HepG2 (cell line): ENCODE results near the gene TDRD10. TPM values are rescaled to one million over a fixed set of nuclear protein-coding genes. Genes with fewer than 3 reads are reported as not detected.

Experiments
- BHLHE40 ChIP-seq: IDR thresholded peaks from 2 replicates; pipeline ENCODE4 v1.6.1; 2011; ENCODE audit warnings: low read length, improper control_type of control experiment
- CEBPZ ChIP-seq: IDR thresholded peaks from 2 replicates; pipeline ENCODE4 v1.6.1; 2012; ENCODE audit warnings: low read length, improper control_type of control experiment
- NFKBIZ ChIP-seq: IDR thresholded peaks from 2 replicates; pipeline ENCODE4 v1.6.1; 2018; ENCODE audit warnings: missing genetic modification reagents, missing compliant biosample characterization
- RXRB ChIP-seq: IDR thresholded peaks from 2 replicates; pipeline ENCODE4 v1.6.1; 2016; ENCODE audit warnings: borderline replicate concordance, missing genetic modification reagents, missing compliant biosample characterization
- SIN3B ChIP-seq: fragments of 150-350 bp; IDR thresholded peaks from 2 replicates; pipeline ENCODE4 v1.6.1; 2014; ENCODE audit warnings: low read length
- SP2 ChIP-seq: sonication (generic); formaldehyde crosslinking; IDR thresholded peaks from 2 replicates; pipeline ENCODE4 v1.5.1; 2020; ENCODE audit warnings: mild to moderate bottlenecking, missing genetic modification reagents
- TBP ChIP-seq: sonication (generic); formaldehyde crosslinking; IDR thresholded peaks from 2 replicates; pipeline ENCODE4 v1.5.0; 2020; ENCODE audit warnings: missing genetic modification reagents
- TFE3 ChIP-seq: IDR thresholded peaks from 2 replicates; pipeline ENCODE4 v1.6.1; 2016
- ZNF205 ChIP-seq: IDR thresholded peaks from 2 replicates; pipeline ENCODE4 v1.6.1; 2018; ENCODE audit warnings: missing biosample characterization, missing genetic modification reagents
- ZNF589 ChIP-seq: sonication (generic); formaldehyde crosslinking; conservative IDR thresholded peaks from 2 replicates; pipeline ENCODE4 v1.8.0; 2022; ENCODE audit warnings: mild to moderate bottlenecking, moderate library complexity, missing genetic modification reagents
- ZNF616 ChIP-seq: sonication (generic); formaldehyde crosslinking; IDR thresholded peaks from 2 replicates; pipeline ENCODE4 v1.5.0; 2020; ENCODE audit warnings: low read depth, mild to moderate bottlenecking, missing genetic modification reagents
- polyA plus RNA-seq, 8 experiments: library from polyadenylated mRNA; depleted of rRNA in 3 of 8; stranded (reverse) in 7 of 8; unstranded in 1 of 8; fragments of >200 nt; fragmentation: Illumina TruSeq in 4 of 8; extraction: Trizol in 4 of 8; gene quantifications; 2 replicates each; pipeline versions ENCODE4 v1.2.1 to v1.2.3, GENCODE V29; 2011 to 2016; ENCODE audit warnings: low read depth in 4 of 8, missing spikeins in 1 of 8, mixed read lengths in 1 of 8; ENCODE audit not compliant: insufficient read depth in 1 of 8
- total RNA-seq, 5 experiments: library from RNA; depleted of rRNA; stranded (reverse); fragments of >200 nt; fragmentation: Illumina TruSeq; extraction: Trizol; gene quantifications; 2 replicates each; pipeline ENCODE4 v1.2.3, GENCODE V29; 2016; ENCODE audit warnings: low read depth in 1 of 5
- TF ChIP-seq, protein P1 (sequence below): IDR thresholded peaks from 2 replicates; pipeline ENCODE4 v1.6.1; 2016; ENCODE audit warnings: low read depth, missing genetic modification reagents, missing compliant biosample characterization
- TF ChIP-seq, protein P2 (sequence below): sonication (generic); formaldehyde crosslinking; IDR thresholded peaks from 2 replicates; pipeline ENCODE4 v1.4.0; 2020; ENCODE audit warnings: missing genetic modification reagents, mild to moderate bottlenecking, borderline replicate concordance

TDRD10 gene
- total and polyA plus RNA-seq, 2 of the 13 experiments (the other 11 are each of a cell fraction or from before 2014, with no cell fraction given) = not detected

- 0 out of 2 replicates have a peak, but pooled peaks have one; percentile 42 for TF ChIP-seq TFE3 (CRISPR knock-in tag)
- TF ChIP-seq, protein P1, sequence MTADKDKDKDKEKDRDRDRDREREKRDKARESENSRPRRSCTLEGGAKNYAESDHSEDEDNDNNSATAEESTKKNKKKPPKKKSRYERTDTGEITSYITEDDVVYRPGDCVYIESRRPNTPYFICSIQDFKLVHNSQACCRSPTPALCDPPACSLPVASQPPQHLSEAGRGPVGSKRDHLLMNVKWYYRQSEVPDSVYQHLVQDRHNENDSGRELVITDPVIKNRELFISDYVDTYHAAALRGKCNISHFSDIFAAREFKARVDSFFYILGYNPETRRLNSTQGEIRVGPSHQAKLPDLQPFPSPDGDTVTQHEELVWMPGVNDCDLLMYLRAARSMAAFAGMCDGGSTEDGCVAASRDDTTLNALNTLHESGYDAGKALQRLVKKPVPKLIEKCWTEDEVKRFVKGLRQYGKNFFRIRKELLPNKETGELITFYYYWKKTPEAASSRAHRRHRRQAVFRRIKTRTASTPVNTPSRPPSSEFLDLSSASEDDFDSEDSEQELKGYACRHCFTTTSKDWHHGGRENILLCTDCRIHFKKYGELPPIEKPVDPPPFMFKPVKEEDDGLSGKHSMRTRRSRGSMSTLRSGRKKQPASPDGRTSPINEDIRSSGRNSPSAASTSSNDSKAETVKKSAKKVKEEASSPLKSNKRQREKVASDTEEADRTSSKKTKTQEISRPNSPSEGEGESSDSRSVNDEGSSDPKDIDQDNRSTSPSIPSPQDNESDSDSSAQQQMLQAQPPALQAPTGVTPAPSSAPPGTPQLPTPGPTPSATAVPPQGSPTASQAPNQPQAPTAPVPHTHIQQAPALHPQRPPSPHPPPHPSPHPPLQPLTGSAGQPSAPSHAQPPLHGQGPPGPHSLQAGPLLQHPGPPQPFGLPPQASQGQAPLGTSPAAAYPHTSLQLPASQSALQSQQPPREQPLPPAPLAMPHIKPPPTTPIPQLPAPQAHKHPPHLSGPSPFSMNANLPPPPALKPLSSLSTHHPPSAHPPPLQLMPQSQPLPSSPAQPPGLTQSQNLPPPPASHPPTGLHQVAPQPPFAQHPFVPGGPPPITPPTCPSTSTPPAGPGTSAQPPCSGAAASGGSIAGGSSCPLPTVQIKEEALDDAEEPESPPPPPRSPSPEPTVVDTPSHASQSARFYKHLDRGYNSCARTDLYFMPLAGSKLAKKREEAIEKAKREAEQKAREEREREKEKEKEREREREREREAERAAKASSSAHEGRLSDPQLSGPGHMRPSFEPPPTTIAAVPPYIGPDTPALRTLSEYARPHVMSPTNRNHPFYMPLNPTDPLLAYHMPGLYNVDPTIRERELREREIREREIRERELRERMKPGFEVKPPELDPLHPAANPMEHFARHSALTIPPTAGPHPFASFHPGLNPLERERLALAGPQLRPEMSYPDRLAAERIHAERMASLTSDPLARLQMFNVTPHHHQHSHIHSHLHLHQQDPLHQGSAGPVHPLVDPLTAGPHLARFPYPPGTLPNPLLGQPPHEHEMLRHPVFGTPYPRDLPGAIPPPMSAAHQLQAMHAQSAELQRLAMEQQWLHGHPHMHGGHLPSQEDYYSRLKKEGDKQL (CRISPR knock-in tag) = no peak
- 0 out of 2 replicates have a peak, but pooled peaks have one; percentile 23 for TF ChIP-seq ZNF205 (CRISPR knock-in tag)
- TF ChIP-seq SIN3B = no peak
- TF ChIP-seq, protein P2, sequence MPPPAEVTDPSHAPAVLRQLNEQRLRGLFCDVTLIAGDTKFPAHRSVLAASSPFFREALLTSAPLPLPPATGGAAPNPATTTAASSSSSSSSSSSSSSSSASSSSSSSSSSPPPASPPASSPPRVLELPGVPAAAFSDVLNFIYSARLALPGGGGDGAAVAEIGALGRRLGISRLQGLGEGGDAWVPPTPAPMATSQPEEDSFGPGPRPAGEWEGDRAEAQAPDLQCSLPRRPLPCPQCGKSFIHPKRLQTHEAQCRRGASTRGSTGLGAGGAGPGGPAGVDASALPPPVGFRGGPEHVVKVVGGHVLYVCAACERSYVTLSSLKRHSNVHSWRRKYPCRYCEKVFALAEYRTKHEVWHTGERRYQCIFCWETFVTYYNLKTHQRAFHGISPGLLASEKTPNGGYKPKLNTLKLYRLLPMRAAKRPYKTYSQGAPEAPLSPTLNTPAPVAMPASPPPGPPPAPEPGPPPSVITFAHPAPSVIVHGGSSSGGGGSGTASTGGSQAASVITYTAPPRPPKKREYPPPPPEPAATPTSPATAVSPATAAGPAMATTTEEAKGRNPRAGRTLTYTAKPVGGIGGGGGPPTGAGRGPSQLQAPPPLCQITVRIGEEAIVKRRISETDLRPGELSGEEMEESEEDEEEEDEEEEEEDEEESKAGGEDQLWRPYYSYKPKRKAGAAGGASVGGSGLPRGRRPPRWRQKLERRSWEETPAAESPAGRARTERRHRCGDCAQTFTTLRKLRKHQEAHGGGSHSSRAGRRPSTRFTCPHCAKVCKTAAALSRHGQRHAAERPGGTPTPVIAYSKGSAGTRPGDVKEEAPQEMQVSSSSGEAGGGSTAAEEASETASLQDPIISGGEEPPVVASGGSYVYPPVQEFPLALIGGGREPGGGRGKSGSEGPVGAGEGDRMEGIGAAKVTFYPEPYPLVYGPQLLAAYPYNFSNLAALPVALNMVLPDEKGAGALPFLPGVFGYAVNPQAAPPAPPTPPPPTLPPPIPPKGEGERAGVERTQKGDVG (CRISPR knock-in tag) = no peak
- TF ChIP-seq BHLHE40 = no peak
- TF ChIP-seq ZNF616 (CRISPR knock-in tag) = no peak
- peak; percentile 53; the same call in 1 of the 2 replicates for TF ChIP-seq RXRB (CRISPR knock-in tag)
- TF ChIP-seq TBP (CRISPR knock-in tag) = no peak
- no peak for TF ChIP-seq CEBPZ
- TF ChIP-seq NFKBIZ (CRISPR knock-in tag) = 0 out of 2 replicates have a peak, but pooled peaks have one; percentile 34
- TF ChIP-seq SP2 (CRISPR knock-in tag) = no peak
- no peak for TF ChIP-seq ZNF589 (CRISPR knock-in tag)
These were observed 32.0 kb upstream of the TDRD10 start (continued) for GRCh38 chr1:154469844-154470560.
